OCI-M2 (cell line): ENCODE measurements around the gene RAB30.
"Not testable (repeated sequence)": the region's sequence is repeated elsewhere in the genome, so short reads cannot be mapped to it uniquely, and the experiment has no call there.

Experiments used
- DNase-seq: peaks from one replicate; lab custom pipeline; 2025; ENCODE audit not compliant: unreplicated experiment; lab: John Stamatoyannopoulos, UW

RAB30 gene

DNA sequence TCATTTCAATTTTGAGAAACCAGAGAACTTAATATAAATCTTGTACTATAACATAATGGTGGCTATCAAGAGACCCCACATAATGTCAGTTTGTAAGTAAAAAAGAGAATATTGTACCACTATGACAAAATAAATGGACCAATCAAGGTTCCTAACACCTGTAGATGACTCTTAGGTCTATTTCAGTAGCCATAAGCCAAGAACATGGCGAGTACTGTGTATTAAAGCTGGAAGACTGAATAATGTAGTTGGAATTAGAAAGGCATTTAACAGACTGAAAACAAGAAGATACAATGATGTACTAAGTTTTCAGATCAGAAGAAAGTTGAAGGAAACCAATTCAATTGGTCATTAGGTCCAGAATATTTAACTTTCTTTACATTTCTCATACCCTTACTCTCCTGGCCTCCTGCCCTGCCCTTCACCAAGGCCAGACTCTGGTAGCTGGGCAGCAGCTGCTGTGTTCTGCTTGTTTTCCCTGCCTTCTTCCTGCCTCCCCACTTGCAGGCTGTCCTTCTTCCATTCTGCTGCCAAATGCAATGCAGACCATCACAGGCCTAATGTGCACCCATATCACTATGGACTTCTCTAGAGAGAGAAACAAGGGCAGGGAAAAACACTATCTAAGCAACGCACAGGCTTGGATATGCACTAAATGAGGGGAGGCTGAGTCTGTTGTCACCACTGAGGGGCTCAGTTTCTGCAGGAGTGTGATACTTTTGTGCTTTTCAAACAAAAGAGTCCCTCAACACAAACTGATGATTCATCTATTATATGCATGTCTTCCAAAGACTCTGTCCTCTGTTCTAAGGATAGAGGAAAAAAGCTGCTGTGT lies 60.1 kb downstream of the RAB30 start:
- no peak for DNase-seq

DNA sequence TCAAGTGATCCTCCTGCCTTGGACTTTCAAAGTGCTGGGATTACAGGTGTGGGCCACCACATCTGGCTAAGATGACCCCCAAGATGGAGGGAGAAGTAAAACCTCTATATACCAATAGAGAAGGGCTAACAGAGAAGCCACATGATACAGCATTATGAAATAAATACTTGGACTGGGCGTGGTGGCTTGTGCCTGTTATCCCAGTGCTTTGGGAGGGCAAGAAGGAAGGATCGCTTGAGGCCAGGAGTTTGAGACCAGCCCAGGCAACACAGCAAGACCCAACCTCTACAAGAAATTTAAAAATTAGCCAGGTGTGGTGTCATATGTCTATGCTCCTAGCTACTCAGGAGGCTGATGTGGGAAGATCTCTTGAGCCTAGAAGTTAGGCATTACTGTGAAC lies 61.7 kb downstream of the RAB30 start:
- no peak for DNase-seq

DNA sequence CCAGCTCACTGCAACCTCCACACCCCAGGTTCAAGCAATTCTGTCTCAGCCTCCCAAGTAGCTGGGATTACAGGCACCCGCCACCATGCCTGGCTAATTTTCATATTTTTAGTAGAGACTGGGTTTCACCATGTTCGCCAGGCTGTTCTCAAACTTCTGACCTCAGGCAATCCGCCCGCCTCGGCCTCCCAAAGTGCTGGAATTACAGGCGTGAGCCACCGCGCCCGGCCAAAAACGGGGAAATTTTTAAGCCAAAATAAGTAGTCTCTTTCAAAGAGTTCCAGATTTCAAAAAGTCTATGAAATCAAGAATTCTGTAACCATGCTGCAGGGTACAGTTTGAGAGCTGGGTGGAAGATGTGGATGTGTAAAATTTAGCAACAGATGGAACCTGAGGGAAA lies 62.6 kb downstream of the RAB30 start:
- DNase-seq: not testable (repeated sequence)

DNA sequence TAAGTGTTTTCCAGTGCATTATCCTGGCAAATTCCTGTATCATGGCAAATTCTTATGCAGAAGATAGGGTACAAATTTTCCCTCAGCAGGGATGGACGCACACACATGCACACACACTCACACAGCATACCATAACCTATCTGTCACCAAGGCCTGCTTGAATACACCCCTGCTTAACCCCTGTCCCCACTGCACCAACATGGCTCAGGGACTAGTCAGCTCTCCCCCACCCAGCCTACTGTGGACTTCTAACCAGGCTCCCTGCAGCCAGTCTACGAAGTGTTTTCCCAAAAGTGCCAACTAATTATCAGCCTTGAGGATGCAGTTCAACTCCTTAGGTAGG lies 63.1 kb downstream of the RAB30 start:
- DNase-seq: no peak

DNA sequence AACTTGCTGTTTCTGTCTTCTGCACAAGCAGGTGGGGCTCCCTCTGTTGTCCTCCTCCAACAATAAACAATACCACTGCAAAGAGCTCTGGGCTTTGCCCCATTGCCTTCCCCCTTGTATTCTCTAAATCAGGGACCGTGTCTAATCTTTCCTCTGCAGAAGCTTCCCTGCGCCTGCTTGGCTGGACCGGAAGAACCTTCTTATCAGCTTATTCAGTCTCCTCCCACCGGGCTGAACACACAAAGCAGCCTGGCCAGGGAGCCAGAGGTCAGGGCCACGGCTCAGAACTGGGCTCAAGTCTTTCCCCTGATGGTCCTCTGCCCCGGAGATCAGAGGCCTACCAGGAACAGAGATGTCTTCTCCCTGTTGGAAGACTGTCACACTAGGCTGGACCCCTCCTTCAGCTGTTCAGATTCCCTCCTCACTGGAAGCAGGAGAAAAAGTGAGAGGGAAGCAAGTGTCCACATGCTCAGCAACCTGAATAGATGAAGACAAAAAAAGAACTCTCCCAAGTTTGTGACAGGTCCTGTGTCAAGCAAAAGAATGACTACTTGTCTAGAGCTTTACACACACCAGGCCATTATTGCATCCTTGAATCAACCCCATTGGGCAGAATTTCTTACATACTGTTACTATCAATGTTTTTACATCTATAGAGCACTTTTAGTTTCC lies 63.7 kb downstream of the RAB30 start:
- peak; percentile 33 for DNase-seq

DNA sequence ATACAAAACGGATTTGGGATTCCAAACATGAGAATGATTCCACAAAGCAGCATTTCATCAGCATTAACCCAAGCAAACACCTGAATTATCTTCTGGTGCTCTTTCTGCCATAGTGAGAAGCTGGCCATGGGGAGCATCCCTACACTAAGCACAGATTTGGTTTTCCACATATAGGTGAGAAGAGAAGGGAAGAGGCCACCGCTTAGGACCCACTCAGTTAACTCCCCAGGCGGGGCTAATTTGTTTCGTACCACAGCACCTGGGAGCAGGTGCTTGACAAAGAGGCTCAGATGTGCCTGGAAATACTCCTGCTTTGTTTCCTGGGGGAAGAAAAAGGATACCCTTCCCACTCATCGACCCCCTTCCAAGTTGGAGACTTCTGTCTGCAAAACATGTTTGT lies 64.2 kb downstream of the RAB30 start:
- no peak for DNase-seq

DNA sequence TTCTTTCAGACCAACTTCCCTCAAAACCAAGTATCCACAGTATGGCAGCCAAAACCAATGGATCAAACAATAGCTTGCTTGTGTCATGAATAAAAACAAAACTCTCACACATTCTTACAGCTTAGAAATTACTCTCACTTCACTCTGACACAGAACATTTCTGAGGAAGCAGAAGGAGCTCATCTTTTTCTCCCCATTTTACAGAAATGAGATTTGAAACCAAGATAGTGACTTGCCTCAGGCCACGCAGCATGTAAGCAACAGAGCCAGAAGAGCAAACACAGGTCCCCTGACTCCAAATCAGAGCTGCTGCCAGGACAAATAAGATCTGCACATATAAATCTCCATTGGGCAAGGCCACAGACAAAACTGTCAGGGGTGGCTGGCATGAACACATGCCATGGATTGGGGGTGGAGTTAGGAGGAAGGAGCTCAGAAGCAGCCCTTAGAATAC lies 64.8 kb downstream of the RAB30 start:
- no peak for DNase-seq

DNA sequence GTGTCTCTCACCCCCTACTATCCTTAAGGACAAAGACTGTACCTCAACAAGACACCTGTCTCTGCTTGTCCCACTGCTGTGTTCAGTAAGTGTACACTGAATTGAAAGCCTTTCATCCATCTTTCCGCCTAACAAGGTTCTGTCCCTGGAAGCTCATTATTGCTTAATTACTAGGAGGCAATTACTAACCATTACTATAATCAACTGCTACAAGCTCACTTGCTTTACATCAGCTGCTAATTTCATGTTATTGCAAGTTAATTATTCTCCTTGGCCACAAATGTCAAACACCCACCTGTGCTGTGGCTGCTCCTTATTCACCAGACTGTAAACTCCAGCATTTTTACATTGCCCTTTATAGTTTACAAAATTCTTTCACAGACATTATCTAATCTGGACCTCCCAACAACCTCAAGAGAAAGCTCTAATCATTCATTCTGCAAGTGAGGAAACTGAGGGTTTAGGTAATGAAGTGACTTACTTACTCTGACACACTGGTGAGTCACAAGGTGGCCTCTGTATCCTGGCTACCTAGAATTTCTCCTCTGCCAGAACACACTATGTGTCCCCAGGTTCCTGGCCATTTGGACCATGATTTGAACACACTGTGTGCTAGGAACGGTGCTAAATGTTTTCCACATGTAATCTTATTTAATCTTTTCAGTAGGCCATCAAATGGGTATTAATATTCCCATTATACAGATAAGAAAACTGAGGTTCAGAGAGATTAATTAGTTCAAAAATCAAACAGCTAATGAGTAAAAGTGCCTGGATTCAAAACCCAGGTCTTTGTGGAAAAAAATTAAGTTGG lies 66.7 kb downstream of the RAB30 start:
- no peak for DNase-seq

DNA sequence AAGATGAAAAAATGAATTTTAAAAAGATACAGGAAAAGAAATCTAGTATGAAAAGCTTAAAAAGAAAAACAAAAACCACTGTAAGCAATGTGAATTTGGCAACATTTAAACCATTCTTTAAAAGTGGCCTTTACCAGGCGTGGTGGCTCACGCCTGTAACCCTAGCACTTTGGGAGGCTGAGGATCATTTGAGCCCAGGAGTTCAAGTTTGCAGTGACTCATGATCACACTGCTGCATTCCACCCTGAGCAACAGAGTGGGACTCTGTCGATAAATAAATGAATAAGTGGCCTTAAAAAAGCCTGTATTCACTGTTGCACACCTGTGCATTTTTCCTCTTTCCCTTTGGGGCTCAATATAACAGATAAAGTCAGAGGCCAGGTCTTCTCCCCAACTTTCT lies 69.2 kb downstream of the RAB30 start:
- no peak for DNase-seq

DNA sequence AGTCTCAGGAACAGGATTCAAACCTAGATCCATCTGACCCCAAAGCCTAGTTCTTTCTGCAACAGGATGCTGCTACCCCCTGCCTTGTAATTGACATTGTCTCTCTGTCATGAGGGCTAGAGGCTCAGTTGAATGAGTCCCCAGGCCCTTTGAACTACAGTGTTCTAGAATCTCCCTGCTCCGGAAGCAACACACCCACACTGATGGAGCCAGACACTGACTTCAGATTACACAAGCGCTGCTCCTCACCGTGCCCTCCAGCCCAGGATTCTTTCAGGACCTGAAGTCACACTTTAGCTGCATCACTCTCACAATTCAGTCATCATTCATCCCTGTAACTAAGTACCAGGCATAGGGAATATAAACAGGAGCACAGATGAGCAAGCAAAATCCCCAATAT lies 69.6 kb downstream of the RAB30 start:
- no peak for DNase-seq

DNA sequence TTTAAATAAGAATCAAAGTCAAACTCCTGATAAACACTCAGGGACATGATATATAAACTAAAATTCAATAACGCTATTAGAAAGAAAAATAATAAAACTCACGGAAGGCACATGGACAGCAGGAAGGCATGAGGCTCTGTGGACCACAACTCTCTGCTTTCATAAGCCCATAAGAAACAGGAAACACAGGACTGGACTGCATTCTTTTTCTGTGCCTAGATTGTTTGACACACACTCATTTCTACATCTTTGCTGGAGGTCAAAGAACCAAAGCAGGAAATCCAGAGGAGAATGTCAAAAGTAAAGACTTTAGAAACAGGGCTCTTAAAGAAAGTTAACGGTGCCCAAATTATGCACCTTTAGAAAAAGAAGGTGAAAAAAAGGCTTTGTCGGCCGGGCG lies 71.3 kb downstream of the RAB30 start:
- DNase-seq: no peak

DNA sequence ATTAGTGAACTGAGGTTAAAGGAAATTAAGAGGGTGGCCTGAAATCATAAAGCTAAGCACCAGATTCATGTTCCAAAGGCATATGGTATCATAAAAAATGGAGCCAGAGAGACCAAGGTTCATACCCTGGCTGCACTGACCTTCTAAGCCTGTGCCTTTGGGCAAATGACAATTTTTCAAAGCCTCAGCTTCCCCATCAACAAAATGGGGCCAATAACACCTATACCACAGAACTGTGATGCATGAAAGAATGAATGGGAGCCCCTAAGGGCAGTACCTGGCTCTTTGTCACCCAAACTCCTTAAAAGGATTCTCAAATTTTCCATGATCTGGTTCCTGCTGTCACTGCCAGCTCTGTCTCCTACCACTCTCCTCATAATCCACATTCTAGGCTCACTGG lies 72.5 kb downstream of the RAB30 start:
- no peak for DNase-seq

DNA sequence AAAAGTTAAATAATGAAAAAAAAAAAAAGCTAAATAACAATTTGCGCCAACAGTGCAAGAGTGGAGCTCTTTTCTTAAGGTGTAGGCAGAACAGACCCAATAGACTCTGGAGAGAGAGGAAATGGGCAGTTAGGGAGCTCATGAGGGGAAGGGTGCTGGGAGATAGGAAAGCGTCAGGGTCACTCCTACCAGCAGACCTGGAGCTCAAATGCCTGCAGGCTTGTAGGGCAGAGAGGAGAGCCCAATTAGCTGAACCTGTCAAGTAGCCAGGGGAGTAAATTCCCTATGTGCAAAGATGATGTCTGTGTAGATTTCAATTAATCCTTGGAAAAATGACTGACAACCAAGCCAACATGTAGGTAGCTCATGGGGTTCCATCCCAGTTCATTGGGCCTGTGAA lies 73.0 kb downstream of the RAB30 start:
- no peak for DNase-seq

DNA sequence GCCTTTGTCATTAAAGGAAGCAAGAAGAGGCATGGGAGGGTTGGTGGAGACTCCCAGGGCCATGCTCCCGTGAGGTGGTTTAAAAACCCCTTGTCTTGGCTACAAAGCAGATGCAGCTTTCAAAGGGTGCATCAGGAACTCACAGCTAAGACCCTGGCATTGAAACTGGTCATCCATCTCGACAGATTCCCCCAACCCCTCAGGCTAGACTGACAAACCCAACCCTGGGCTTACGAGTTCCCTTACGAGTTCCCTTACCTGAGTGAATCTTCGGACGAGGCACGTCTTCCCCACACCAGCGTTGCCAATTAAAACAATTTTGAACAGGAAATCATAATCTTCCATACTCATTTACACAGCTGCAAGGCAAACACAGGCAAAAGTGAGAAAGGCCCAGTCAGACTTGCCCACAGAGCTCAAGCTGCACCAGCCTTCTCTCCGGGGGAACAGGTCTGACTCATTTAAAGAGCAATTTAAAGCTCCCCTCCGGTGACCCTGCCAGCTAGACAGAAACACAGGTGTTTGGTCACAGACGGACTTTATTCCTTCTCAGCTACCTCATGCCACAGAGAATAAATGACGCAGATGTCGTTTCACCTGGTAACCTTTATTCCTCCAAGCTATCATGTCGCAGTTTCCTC lies 74.6 kb downstream of the RAB30 start:
- no peak for DNase-seq

DNA sequence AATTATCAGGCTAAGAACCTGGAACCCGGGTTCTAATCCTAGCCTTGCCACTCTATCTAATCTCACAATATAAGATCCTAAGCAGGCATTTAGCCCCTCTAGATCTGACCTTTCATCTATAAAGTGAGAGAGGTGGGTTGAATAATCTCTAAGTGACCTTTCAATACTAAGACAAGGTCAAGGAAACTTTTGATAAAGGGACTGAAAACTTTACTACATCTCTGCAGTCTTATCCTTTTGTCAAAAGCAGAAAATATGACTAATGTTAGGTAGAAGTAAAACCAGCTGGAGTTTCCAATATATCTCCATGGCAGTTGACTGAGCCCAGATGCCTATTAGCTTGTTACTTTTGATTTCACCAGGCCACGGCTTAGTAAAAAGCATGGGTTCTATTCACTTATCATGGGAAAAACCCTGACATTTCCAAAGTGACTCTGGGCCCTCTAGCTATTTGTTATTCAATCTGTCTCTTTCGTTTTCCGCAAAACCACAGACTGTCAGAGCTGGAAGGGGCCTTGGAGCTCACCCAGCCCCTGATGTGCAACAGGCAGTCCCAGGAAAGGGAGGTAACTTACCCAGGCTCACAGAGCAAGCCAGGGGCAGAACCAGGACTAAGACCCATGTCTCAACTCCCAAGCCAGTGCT lies 75.8 kb downstream of the RAB30 start:
- no peak for DNase-seq

DNA sequence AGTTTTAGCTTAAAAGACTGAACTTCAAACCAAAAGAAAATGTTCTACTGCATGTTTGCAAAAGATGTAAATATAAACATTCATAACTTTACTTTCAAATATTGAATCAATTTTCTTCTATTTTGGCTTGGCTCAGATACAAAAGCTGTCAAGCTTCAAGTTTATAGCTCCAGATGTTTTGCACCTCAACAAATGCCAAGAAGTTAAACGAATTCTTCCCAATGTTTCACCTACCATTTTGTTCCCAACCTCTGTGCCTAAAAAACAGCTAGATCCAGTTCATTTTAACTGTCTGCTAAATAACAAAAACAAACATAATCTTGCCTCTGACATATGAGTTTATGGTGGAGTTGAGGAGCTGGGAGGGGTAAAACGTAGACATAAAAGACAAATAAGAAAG lies 76.5 kb downstream of the RAB30 start:
- DNase-seq: no peak

DNA sequence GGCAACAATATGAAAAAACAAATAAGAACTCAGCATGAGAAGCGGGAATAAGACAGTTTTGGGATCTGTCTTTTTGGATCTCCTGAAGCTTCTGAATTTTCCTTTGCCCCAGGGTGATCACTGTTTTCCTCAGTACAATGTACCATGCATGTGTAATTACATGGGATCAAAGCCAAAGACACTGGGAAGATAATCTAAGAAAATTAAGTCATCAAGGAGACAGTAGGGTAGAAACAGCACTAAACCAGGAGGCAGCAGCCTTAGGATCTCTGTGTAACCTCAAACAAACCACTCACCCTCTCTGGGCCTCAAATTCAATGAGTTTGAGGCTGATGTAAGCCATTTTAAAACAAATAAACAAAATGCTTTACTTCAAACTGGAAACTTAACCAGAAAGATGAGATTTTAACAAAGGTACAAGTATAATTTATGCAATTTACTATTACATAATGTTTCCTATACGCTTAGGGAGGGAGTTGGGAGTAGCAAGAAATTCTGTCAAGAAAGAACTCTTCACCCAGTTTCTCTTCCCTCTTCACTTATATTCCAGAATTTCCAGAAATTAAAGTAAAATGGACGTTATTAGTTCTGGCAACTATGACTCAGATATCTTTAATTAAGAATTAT lies 77.0 kb downstream of the RAB30 start:
- DNase-seq: no peak

DNA sequence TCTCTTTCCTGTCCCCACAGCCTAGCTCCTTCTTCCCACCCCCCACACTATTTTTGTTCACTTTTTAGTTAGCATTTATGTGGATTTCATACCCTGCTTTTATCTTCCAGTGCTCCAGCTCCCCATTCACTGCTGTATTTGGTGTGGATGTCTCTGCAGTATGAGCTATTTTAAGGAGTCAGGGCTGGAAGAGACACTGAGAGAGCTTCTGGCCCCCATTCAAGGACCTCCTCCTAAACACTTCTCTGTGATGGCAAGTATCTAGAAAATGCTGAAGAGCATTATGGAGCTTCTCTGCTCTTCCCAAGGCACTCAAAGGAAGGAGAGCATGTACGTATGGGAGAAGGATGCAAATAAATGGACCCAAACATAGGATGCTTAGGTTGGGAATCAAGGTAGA lies 79.5 kb downstream of the RAB30 start:
- no peak for DNase-seq

DNA sequence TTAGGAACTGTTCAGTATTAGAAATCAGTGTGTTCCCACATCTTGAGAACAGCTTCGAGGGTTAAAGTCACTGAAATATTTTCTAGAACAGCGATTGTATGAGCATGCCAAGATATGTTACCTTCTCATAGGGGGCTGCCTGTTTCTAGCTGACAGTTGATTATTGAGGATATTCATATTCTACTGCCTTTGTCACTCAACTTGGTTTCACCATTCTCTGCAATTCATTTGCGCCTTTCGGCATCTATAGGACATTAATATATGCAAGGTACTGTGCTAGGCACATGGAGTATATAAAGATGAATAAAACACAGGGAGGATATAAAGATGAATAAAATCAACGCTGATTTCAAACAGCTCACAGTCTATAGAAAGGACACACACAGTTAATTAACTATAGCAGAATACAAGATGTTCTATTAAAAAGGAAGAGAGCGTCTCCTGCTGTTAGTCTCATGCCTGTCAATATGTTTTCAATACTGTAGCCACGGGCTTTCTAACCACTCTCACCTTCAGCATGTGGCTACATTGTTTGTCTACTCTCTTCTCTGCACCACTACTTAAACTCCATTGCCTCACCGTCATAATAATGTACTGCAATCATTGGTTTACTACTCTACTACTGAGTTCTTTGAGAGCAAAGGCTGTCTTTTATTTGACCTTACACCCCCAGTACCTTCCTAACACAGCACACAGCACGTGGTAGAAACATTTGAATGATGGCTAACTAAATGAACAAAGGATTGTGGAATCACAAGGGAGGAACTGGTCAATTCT lies 81.9 kb downstream of the RAB30 start:
- DNase-seq: no peak
